B cell (primary cell): ENCODE measurements around the gene ISOC2.

Experiments
- CTCF ChIP-seq: fragments of 200-600 bp; IDR thresholded peaks from one replicate; pipeline ENCODE4 v1.8.0; 2022; ENCODE audit warnings: antibody characterized with exemption, mild to moderate bottlenecking
- EZH2 ChIP-seq: IDR thresholded peaks from 2 replicates; pipeline ENCODE4 v1.6.1; 2012; ENCODE audit warnings: borderline replicate concordance, low read depth, mild to moderate bottlenecking, moderate library complexity, low read length; ENCODE audit not compliant: insufficient read depth, poor library complexity, severe bottlenecking

- TF ChIP-seq CTCF = no peak
- TF ChIP-seq EZH2 = no peak
These were observed 3.2 kb upstream of the ISOC2 start, which contains the start of gene C19orf85 for GRCh38 chr19:55464662-55465054.
